OCI-M1 (cell line): ENCODE data around the gene REM1.

Experiments
- DNase-seq: peaks from one replicate; lab custom pipeline; 2025; lab: John Stamatoyannopoulos, UW

The REM1 gene

DNA sequence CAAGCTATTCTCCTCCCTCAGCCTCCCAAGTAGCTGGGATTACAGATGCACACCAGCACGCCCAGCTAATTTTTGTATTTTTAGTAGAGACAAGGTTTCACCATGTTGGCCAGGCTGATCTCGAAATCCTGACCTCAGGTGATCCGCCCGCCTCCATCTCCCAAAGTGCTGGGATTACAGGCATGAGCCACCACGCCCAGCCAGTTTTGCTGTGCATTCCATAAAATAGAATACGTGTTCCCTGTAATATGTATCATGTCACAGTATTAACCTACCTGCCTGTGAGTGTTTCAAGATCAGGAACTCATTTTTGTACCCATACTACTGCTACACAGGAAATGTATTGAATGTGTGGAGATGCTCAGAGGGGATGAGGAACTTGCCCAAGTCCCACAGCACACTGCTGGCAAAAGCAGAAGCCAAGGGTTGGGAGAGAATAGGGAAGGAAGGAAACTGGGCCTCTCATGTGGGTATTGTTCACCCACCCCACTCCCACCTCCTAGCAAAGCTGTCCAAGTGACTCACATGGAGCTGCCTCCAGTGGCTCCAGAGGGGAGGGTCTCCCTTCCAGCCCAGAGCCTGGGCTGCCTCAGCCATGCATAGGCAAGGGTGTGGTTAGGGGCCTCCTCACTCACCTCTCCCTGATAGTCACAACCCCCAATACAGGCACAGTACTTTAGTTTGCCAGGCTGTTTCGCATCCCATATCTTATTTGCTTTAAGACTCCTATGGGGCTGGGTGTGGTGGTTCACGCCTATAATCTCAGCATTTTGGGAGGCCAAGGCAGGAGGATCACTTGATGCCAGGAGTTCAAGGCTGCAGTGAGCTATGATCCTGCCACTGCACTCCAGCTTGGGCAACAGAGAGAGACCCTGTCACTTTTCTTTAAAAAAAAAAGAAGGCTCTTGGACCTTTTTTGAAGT, 48.5 kb downstream of the REM1 start:
- DNase-seq: no peak

DNA sequence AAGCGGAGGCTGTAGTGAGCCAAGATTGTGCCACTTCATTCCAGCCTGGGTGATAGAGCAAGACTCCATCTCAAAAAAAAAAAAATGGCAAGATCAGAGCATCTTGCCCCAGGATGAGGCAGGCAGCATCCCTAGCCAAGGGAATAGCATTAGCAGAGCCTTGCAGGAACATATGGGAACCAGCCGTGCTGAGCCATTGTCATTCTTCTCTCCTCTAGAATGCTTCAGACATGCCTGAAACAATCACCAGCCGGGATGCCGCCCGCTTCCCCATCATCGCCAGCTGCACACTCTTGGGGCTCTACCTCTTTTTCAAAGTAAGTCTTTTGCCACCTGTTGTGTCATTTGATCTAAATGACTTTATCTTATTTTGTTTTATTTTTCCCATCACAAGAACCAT, 52.2 kb downstream of the REM1 start:
- no peak for DNase-seq
